Measurements from ENCODE around the gene LRP1B.

The LRP1B gene

GRCh38 chr2:140257692-140258300 is 1873.0 kb downstream of the LRP1B start:
- no peak for DNase-seq

GRCh38 chr2:140256080-140256479 is 1874.7 kb downstream of the LRP1B start:
- DNase-seq, result peak; percentile 7

DNA sequence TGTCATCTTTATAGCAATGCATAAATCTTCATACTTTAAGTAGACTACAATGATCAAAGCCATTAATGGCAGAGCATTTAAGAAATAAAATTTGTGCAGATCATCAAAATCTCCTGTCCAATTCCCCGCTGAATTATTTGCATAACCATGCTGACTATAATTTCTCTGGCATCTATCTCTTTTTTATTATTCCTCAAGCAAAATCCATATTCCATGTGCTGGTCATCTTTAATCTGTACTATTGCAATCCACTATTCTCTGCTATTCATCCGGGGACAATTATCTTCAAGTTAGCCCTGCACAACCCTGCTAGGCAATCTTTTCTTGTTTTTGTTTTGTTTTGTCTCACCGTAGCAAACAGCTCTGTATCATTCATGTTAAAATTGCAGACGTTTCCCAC is 1881.0 kb downstream of the LRP1B start:
- no peak for DNase-seq

DNA sequence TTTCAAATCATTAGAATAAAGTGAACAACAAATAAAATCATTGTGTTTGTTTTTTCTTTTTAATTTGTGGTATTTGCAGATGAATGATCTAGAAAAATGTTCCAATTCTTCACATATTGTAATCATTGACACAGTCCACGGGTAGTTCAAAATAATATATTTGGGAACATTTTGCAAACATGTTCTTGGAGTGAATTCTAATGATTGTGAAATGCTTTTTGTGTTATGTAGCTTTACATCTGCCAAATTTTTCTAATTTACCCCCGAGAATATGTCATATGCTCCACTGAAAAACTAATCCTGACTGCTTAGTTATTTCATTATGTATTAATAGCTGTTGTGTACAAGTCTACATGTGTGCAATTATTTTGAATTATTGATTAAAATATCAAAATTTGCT is 1882.2 kb downstream of the LRP1B start:
- no peak for DNase-seq

DNA sequence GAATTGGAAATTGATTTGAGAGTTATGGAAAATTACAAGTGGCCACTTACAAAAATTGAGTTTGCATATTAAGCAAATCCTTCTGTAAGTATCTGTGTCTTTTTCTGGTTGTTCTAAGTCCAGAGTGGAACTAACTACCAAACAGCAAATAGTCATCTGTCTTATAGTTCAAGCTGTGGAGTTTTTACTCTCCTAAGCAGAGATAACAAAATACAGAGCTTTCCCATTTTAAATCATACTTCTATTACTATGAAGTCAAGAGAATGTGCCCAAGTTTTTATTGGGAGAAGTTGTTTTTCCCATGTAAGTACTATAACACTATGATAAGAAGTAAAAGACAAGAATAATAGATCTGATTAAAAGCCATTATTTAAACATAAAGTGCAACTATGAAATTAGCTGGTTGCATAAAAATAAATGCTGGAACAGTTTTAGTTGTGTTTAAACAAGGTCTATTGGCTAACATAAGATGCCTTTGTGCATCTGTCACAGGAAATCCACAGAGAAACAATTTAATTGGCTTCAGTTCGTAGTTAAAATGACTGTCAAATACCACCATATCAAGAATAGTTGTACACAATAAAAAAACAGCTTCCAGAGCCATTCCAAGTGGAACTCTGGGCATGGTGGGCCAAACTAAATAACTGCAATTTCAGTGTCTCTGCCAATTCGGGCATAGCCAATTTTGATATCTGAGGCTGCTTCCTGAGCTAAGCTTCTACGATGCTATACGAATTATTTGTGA is 1883.2 kb downstream of the LRP1B start:
- DNase-seq, result no peak

- no peak for DNase-seq
Measured at GRCh38 chr2:140246957-140247356, 1883.9 kb downstream of the LRP1B start.

DNA sequence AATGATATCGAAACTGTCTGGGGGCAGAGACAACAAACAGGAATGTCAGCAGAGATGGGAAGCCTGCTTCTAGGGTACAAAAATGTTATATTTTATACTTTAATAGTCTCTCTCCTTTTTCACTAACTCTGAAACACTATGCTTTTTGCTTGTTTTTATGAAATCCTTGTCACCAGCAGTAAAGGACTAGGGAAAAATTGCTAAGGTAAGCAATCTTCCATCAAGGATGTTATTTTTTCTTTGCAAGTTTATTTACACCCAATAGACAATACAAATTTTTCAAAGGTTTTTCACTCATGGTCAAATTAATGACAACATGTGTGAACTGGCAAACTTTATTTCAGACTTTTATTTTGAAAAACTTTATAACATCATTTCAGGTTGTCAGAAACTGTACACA is 1884.8 kb downstream of the LRP1B start:
- no peak for DNase-seq

DNA sequence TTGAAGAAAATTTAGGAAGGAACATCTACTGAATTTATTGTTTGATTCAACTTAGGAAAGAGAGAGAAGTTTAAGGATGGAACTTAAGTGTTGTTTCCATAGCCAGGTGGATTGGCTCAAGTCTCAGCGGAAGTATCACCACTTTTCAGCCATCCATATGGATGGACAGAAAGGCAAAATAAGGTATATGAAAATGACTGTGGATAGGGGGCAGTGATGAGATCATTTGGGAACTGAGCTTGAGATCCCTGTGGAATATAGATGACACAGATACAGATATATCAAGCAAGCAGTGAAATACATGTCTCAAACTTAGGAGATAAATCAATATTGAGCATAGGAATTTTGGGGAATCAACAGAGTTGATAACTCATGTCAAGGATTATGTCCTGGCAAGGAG is 1887.9 kb downstream of the LRP1B start:
- no peak for DNase-seq

DNA sequence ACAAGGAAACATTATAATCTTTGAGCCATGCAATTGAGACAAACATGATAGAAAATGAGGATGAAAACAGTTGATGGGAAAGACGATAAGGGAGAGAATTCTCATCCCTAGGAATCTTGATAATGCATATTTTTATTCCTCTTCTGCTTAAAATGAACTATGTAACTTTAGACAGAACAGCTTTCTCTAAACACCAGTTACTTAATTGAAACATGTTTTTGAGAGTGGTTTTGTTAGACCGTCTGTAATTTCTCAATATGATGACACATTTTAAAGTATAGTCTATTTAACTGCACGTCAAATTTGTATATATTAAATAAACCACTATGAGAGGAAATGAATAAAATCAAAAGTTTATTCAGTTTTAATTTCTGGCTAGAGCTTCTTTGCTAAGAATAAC is 1896.7 kb downstream of the LRP1B start:
- no peak for DNase-seq

GRCh38 chr2:140210963-140211362 is 1919.9 kb downstream of the LRP1B start:
- no peak for DNase-seq

GRCh38 chr2:140205093-140205492 is 1925.7 kb downstream of the LRP1B start:
- no peak for DNase-seq

DNA sequence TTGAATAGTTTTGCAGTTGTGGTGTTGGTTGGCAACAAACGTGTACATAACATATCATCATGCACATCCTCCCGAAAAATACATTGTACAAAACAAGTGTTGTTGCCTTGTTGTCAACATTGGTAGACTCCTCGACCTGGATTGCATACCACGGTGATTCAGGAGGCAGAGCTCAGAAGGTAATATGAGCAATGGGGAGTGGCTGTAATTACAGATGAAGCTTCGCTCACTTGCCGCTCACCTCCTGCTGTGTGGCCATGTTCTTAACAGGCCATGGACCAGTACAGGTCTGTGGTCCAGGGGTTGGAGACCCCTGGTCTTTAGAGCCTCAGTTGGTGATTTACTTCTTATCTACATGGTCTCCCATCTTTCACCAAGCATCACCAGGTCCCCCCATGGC is 1927.5 kb downstream of the LRP1B start:
- no peak for DNase-seq

DNA sequence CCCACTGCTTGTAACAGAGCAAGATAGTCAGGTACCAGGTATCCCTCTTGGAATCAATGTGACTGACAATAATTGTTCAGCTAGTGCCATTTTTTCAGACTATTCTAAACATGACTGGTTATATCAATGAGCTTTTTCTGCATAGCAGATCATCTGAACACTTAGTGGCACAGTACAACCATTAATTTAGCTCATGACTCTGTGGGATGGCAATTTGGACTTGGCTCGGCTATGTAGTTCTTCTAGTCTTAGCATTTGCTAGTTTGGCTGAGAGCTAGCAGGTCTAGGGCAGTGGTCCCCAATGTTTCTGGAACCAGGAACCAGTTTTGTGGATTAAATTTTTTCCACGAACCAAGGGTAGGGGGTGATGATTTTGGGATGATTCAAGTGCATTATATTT is 1929.2 kb downstream of the LRP1B start:
- no peak for DNase-seq

GRCh38 chr2:140200764-140201163 is 1930.1 kb downstream of the LRP1B start:
- no peak for DNase-seq

DNA sequence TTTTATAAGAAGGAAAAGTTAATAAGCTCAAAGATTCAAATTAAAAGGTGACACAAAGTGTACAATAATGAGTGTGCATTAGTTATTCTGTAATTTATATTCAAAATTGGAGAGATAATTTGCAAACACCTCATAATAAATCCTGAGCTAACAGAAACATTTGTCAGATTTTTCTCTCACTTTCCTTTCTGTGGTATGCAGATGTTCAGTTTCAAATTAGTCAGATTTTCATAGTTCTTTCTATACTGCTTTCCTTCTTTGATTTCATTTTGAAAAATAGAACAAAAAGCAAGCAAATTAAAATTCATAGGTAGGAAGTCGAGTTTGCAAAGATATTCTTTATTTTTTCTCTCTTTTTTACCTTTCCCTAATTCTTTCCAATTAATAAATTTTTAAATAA is 1930.5 kb downstream of the LRP1B start:
- DNase-seq, result no peak

GRCh38 chr2:140199312-140199711 is 1931.5 kb downstream of the LRP1B start:
- DNase-seq, result no peak

DNA sequence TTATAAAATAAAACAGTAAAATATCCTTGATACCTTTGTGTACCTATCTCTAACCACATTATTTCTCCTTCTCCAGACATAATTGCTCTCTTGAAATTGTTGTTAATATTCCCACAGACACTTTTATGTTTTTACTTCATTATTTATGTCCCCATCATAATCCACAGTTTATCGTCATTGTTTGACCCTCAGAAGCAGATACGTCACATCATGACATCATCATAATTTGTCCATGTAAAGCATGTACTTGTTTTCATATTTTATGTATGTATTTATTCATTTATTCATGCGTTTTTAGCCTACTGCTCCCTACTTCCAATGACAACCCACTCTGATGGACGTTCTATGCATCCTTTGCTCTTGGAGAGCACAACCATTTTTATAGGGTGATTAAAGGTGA is 1943.7 kb downstream of the LRP1B start:
- no peak for DNase-seq

DNA sequence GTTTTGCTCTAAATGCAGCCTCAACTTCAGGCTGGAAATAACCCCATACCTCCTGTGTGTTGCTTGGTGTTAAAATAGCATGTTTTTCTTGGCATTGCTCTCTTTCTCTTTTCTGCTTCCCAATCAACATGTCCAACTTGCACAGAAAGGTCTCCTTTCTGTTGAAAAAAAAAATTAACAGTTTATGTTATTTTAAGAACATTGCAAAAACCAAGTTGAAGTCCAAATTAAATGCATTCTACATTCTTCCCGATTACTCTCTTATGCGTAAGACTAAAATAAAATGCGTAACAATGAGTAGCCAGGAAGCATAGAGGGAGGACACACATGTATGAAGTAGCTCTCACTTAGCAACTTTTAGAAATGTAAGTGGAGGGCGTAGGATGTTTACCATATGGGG is 1944.5 kb downstream of the LRP1B start:
- no peak for DNase-seq

GRCh38 chr2:140185076-140185475 is 1945.7 kb downstream of the LRP1B start:
- DNase-seq, result no peak

DNA sequence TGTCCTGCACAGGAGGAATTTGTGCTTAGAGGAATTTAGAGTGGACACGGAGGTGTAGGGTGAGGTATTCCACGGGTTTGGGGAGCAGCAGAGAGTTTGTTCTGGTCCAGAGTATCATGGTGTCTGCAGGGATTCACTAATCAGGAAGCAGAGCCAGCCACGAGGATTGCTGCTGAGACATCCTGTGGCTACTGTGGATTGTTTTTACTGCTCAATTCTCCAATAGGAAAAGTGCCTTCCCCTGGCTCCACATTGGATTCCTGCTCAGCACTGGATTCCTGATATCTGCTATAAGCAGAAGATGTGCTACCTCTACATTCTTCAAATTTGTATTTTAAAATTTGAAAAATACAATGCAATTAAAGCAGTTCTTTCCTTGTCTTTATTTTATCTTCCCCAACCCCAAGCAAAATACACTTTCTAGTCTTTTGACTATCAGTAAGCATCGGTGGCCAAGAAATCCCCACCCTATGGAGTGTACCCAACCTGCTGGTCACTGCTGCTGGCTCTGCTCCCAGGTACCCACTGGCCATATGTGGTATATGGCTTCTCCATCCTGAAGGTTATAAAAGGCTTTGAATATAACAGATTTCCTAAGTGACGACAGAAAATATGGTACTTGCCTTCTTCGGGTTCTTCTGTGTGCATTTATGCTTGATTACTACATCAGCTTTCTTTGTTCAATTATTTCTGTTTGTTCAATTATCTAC is 1947.6 kb downstream of the LRP1B start:
- no peak for DNase-seq
